Esophagus (tissue), 2 donors: ENCODE results near the gene ZNF541. TPM values are rescaled to one million over a fixed set of nuclear protein-coding genes. Genes with fewer than 3 reads are reported as not detected.

Source experiments
- H3K27ac ChIP-seq, 2 donors: one replicate each; pipeline ENCODE4 v1.5.1; 2013; ENCODE audit warnings: low read depth in 2 of 2, mild to moderate bottlenecking in 2 of 2, inconsistent platforms in 1 of 2, low read length in 1 of 2, moderate library complexity in 1 of 2
- H3K27me3 ChIP-seq, 2 donors: one replicate each; pipeline ENCODE4 v1.6.1; 2013; ENCODE audit warnings: low read length in 2 of 2, control low read depth in 1 of 2, mild to moderate bottlenecking in 1 of 2; ENCODE audit not compliant: insufficient read depth in 2 of 2, control insufficient read depth in 1 of 2
- H3K36me3 ChIP-seq, 2 donors: one replicate each; pipeline ENCODE4 v1.6.1; 2013; ENCODE audit warnings: low read length in 1 of 2; ENCODE audit not compliant: control insufficient read depth in 2 of 2, insufficient read depth in 2 of 2
- H3K4me1 ChIP-seq, 2 donors: one replicate each; pipeline ENCODE4 v1.6.1; 2013; ENCODE audit warnings: low read length in 1 of 2; ENCODE audit not compliant: control insufficient read depth in 2 of 2, insufficient read depth in 2 of 2
- H3K4me3 ChIP-seq, 2 donors: one replicate each; pipeline ENCODE4 v1.5.1; 2013; ENCODE audit warnings: low read length in 2 of 2, mild to moderate bottlenecking in 2 of 2, low read depth in 1 of 2, moderate library complexity in 1 of 2
- H3K9me3 ChIP-seq, 2 donors: one replicate each; pipeline ENCODE4 v1.6.1; 2013; ENCODE audit warnings: mild to moderate bottlenecking in 2 of 2, low read depth in 1 of 2, low read length in 1 of 2, moderate library complexity in 1 of 2; ENCODE audit not compliant: control insufficient read depth in 2 of 2, insufficient read depth in 1 of 2
- WGBS, 2 donors: extraction: QIAGEN DNeasy Blood & Tissue Kit; methylation state at CpG; one replicate each; pipeline ENCODE4 v1.1.7; 2013; 5-methylcytosine and 5-hydroxymethylcytosine counted together
- polyA plus RNA-seq, 2 donors: library from polyadenylated mRNA; stranded (reverse); fragments of 200-250 nt; gene quantifications; one replicate each; pipeline ENCODE4 v1.2.3, GENCODE V29; 2013
- donor health status: healthy with polysubstance abuse.
- donor health status: Bipolar disorder and iron deficiency.

The ZNF541 gene
- polyA plus RNA-seq, 2 donors = 0.06 to 0.14 TPM

DNA sequence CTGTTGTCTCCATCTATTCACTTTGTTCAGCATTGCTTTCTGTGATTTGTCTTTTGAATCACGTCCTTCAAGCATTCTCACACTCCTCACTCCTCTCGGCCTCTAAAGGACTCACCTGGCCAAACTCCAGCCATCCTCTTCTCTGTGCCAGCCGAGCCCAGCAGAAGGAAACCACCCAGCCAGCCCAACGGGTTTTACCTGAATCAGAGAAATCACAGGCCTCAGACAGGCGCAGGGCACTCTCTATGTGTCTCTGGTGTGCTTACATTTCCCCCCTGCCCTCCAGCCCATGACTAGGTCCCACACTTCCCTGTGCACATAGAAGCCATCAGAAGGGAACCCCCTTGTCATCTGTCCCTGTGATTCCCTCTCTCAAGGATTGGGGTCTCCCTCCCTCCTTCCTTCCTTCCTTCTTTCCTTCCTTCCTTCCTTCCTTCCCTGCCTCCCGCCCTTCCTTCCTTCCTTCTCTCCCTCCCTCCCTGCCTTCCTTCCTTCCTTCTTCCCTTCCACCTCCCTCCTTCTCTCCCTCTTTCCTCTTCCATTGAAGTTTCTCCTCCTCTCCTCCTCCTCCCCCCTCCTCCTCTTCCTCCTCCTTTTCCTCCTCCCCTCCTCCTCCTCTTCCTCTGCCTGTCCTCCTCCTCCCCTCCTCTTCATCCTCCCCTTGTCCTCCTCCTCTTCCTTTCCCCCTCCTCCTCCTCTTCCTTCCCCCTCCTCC is 8.8 kb upstream of the ZNF541 start:
- H3K9me3 ChIP-seq = no peaks in the 10 kb centered on the region
- peaks cover 2 to 4% of the 10 kb centered on the region in 2 donors for H3K4me1 ChIP-seq
- 43% methylated on average over 6 of the region's 6 CpGs for WGBS, 2 donors
- no peaks in the 10 kb centered on the region for H3K27me3 ChIP-seq
- H3K27ac ChIP-seq = peak overlapping the region; percentile 60 to 92
- peaks cover 0 to 2% of the 10 kb centered on the region in 2 donors for H3K36me3 ChIP-seq
- no peak overlapping the region for H3K4me3 ChIP-seq

DNA sequence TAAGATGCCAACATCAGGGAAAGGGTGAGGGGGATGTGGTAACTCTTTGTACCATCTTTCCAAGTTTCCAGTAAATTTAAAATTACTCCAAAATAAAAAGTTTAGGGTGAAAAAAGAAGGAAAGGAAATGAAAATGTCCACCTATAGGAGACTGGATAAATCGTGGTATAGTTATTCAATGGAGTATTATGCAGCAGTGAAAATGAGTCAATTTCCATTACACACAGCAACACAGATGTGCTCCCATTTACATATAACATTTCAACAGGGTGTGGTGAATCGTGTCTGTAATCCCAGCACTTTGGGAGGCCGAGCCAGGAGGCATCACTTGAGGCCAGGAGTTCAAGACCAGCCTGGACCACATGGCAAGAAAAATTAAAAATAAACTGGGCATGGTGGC is 7.4 kb upstream of the ZNF541 start:
- 90 to 94% methylated on average over 3 of the region's 3 CpGs for whole genome bisulfite sequencing, 2 donors
- Histone ChIP-seq H3K4me1 (peaks cover 2 to 4% of the 10 kb centered on the region in 2 donors), H3K27me3 (no peaks in the 10 kb centered on the region), H3K27ac (no peak overlapping the region), H3K9me3 (no peaks in the 10 kb centered on the region), H3K4me3 (no peak overlapping the region), H3K36me3 (no peaks in the 10 kb centered on the region)

DNA sequence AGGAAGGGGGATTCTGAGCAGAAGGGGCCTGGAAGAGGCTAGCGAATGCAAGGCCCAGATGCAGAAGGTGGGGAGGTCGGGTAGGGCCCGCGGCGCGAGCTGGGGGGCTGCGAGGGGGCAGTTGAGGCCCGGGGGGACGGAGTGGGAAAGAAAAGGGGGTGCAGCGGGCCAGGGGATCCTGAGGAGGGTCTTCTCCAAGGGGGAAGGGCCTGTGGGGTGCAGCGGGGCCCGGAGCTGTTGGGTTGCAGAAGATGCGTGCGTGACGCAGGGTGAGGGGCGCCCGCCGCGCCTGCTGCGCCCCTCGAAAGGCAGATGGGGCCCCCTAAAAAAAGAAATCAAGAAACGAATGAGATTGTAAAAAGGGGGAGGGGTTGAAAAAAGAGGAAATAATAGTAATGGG is 313 bp downstream of the ZNF541 start:
- no peaks in the 10 kb centered on the region for H3K36me3 ChIP-seq
- WGBS, 2 donors = 65 to 72% methylated on average over 19 to 22 of the region's 22 CpGs
- H3K4me1 ChIP-seq = peaks cover 3 to 5% of the 10 kb centered on the region in 2 donors
- no peak overlapping the region for H3K27ac ChIP-seq
- H3K9me3 ChIP-seq = no peaks in the 10 kb centered on the region
- H3K4me3 ChIP-seq = peak overlapping the region in 1 of 2 donors; percentile 32
- no peaks in the 10 kb centered on the region for H3K27me3 ChIP-seq

DNA sequence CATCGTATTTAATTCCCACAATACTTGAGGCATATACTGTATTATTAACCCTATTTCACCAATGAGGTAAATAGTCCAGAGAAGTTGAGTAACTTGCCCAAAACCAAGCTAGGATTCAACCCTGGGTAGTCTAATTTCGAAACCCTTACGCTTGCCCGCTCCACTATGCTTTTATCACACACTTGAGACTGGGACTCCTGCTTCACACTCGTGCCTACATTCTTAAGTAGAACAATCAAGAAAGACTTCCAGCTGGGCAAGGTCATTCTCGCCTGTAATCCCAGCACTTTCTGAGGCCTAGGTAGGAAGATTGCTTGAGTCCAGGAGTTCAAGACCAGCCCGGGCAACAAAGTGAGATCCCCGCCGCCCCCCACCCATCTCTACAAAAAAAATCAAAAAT is 3.6 kb downstream of the ZNF541 start:
- Histone ChIP-seq H3K27ac (no peak overlapping the region), H3K36me3 (no peaks in the 10 kb centered on the region), H3K9me3 (no peaks in the 10 kb centered on the region), H3K4me1 (peaks cover 3 to 5% of the 10 kb centered on the region in 2 donors), H3K4me3 (no peak overlapping the region), H3K27me3 (no peaks in the 10 kb centered on the region)
- 84 to 88% methylated on average over 9 of the region's 9 CpGs for WGBS, 2 donors

DNA sequence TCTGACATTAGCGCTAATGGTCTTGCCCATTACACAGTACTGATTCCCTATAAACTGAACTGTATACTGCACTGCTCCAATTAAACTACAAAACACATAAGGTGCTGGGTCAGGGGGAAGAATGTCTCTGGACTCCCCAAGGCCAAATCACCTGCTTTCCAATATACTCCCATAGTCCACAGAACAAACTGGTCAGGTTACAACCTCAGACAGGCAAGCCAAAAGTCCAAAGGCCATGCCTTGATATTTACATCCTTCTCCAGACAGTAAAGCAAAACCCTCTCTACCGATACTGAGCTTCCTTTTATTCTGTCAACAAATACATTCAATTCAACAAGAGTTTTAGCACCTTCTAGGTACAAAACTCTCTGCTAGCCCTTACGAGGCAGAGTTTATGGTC is 8.9 kb downstream of the ZNF541 start:
- no peaks in the 10 kb centered on the region for H3K9me3 ChIP-seq
- no peaks in the 10 kb centered on the region for H3K4me1 ChIP-seq
- no peaks in the 10 kb centered on the region for H3K36me3 ChIP-seq
- H3K27ac ChIP-seq = no peak overlapping the region
- WGBS, 2 donors = 73 to 83% methylated on average over 3 of the region's 3 CpGs
- no peaks in the 10 kb centered on the region for H3K27me3 ChIP-seq
- no peak overlapping the region for H3K4me3 ChIP-seq

DNA sequence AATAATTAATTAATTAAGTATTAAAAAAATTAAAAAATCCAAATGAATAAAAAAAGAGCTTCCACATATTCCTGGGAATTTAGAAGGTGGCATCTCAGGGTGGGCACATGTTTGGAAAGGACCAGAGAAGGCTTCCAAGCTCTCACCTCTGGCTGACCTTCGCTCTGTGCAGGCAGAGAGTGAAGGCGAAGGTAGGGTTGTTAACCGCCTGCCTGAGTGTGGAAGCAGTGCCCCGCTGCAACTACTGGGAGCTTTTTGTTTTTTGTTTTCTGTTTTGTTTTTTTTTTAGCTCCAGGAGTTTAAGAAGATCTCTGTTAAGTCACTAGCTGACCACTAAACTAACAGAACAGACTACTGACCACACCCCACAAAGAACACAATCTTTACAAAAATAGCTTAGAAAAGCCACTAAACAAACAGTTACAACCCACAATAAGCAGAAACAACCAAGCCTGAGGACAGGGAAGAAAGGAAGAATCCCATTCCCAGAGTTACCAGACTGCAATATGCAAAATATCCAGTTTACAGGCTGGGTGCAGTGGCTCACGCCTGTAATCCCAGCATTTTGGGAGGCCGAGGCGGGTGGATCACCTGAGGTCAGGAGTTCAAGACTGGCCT is 11.4 kb downstream of the ZNF541 start:
- Histone ChIP-seq H3K9me3 (no peaks in the 10 kb centered on the region), H3K36me3 (no peaks in the 10 kb centered on the region), H3K27me3 (no peaks in the 10 kb centered on the region), H3K4me3 (no peak overlapping the region), H3K4me1 (no peaks in the 10 kb centered on the region), H3K27ac (no peak overlapping the region)
- WGBS, 2 donors = 87 to 91% methylated on average over 7 of the region's 7 CpGs

DNA sequence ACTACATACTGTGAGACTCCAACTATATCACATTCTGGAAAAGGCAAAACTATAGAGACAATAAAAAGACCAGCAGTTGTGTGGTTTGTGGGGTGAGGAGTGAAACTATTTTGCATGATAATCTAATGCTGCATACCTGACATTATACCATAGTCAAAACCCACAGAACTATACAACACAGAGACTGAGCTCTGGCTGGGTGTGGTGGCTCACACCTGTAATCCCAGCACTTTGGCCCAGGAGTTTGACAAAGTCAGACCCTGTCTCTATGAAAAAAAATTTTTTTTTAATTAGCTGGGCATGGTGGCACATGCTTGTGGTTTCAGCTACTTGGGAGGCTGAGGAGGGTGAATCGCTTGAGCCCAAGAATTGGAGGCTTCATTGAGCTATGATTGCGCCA is 11.9 kb downstream of the ZNF541 start:
- H3K36me3 ChIP-seq = no peaks in the 10 kb centered on the region
- H3K27me3 ChIP-seq = no peaks in the 10 kb centered on the region
- H3K27ac ChIP-seq = no peak overlapping the region
- 67 to 70% methylated on average over 2 of the region's 2 CpGs for WGBS, 2 donors
- H3K4me1 ChIP-seq = no peaks in the 10 kb centered on the region
- no peak overlapping the region for H3K4me3 ChIP-seq
- H3K9me3 ChIP-seq = no peaks in the 10 kb centered on the region

DNA sequence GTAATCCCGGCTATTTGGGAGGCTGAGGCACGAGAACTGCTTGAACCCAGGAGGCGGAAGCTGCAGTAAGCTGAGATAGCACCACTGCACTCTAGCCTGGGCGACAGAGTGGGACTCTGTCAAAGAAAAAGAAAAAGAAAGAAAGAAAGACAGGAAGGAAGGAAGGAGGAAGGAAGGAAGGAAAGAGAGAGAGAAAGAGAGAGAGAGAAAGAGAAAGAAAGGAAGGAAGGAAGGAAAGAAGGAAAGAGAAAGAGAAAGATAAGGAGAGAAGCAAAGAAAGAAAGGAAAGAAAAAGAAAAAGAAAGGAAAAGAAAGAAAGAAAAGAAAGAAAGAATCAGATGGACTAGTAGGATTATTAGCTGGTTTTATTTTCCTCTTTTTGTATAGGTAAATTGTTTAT is 22.8 kb downstream of the ZNF541 start:
- 84 to 86% methylated on average over 4 of the region's 4 CpGs for WGBS, 2 donors
- H3K9me3 ChIP-seq = no peaks in the 10 kb centered on the region
- H3K27ac ChIP-seq = no peak overlapping the region
- H3K4me1 ChIP-seq = peaks cover 0 to 10% of the 10 kb centered on the region in 2 donors
- peaks cover 0 to 6% of the 10 kb centered on the region in 2 donors for H3K27me3 ChIP-seq
- H3K4me3 ChIP-seq = no peak overlapping the region
- H3K36me3 ChIP-seq = no peaks in the 10 kb centered on the region

DNA sequence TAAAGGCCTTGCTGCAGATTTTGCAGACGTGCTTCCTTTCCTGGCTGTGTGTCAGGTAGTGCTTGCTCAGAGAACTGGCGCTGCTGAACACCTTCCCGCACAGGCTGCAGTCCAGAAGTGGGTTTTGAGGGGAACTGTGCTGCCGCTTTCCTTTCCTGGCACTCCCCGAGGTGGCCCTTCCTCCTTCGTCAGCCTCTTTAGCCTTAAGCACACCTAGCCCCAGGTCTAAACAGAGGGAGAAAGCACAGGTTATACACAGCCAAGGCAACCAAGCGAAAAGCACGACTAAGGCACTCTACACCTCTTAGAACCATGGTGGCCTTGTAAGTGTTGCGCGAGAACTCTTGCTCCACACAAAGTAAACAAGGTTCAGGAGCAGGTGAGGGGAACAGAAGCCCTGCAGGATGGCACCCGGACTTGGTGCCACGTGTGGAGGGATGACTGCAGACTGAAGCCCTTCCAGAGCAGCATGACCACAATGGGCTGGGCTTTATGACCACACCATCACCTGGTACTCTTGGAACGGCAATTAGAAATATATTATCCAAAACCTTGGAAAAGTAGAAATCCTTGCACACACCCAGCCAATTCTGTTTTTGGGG is 23.6 kb downstream of the ZNF541 start:
- peaks cover 0 to 12% of the 10 kb centered on the region in 2 donors for H3K4me1 ChIP-seq
- H3K36me3 ChIP-seq = no peaks in the 10 kb centered on the region
- H3K9me3 ChIP-seq = no peaks in the 10 kb centered on the region
- no peak overlapping the region for H3K4me3 ChIP-seq
- H3K27ac ChIP-seq = no peak overlapping the region
- H3K27me3 ChIP-seq = peaks cover 0 to 7% of the 10 kb centered on the region in 2 donors
- 77 to 78% methylated on average over 13 of the region's 13 CpGs for WGBS, 2 donors
